ENCODE results near the gene LTO1. TPM values are rescaled to one million over a fixed set of nuclear protein-coding genes. Genes with fewer than 3 reads are reported as not detected.
A peak's percentile ranks its signal among the peaks of the same experiment; 100 is the strongest.

The LTO1 gene
- total RNA-seq, 1 donor from 2014 or later = 10.9 TPM

- no peak for DNase-seq
- intact Hi-C loops (cut with micrococcal nuclease) = loop anchor here (10.0 kb wide), 1 partner anchor 509 kb away; no protein-coding TSS in a partner anchor
- no peak for ATAC-seq
Observed at GRCh38 chr11:69685348-69685747, 10.2 kb upstream of the LTO1 start.

- intact Hi-C loops (cut with micrococcal nuclease) = loop anchor here (10.0 kb wide), 1 partner anchor 510 kb away; no protein-coding TSS in a partner anchor
Observed at GRCh38 chr11:69684651-69685050, 9.5 kb upstream of the LTO1 start.

GRCh38 chr11:69683764-69684333, 8.7 kb upstream of the LTO1 start:
- no peak for DNase-seq
- intact Hi-C loops (cut with micrococcal nuclease) = loop anchor here (10.0 kb wide), 1 partner anchor 511 kb away; no protein-coding TSS in a partner anchor
- no peak for ATAC-seq

More at GRCh38 chr11:69684651-69685050, 9.5 kb upstream of the LTO1 start:
- no peak for DNase-seq
- ATAC-seq = no peak

DNA sequence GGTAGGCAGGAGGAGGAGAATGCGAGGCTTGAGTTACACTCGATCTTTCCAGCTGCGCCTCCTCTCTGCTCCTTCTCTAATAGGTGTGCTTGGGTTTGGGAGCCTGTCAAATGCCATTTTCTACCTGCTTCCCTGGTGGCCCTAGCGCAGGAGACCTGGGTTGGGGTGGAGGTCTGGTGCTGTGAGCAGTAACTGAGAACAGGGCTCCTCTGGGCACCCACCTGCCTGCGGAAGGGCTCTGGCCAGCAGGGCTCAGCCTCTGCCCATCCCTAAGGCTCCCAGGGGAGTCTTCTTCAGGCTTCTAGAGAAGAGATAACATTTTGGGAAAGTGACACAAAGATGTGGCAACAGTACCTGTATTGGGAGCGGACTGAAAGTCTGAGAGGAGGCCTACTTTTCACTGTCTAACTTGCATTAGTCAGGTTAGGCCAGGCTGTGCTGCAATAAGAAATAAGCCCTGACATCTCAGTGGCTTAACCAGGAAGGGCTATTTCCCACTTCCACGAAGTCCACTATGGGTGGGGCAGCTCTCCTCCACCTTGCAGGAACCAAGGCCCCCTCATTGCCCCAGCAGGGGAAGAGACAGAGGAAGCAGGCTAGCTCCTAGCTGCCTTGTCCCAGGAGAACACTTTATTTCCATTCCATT, 7.7 kb upstream of the LTO1 start:
- intact Hi-C loops (cut with micrococcal nuclease) = loop anchor here (10.0 kb wide), 1 partner anchor 512 kb away; no protein-coding TSS in a partner anchor
- DNase-seq = no peak
- no peak for ATAC-seq

GRCh38 chr11:69682221-69682620, 7.1 kb upstream of the LTO1 start:
- intact Hi-C loops (cut with micrococcal nuclease) = loop anchor here (10.0 kb wide), 1 partner anchor 513 kb away; no protein-coding TSS in a partner anchor
- DNase-seq = no peak
- no peak for ATAC-seq

DNA sequence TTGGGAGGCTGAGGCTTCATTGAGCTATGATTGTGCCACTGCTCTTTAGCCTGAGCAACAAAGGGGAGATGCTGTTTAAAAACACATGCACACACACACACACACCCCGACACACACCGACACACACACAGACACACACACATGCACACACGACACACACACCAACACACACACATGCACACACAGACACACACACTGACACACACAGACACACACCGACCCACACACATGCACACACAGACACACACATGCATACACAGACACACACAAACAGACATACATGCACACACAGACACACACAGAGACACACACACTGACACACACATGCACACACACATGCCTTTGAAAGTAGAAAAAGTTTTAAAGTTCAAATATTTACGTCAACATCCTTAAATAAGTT, 5.5 kb upstream of the LTO1 start:
- no peak for ATAC-seq
- no peak for DNase-seq
- intact Hi-C loops (cut with micrococcal nuclease) = loop anchor here (10.0 kb wide), 1 partner anchor 514 kb away; no protein-coding TSS in a partner anchor

- DNase-seq = no peak
- intact Hi-C loops (cut with micrococcal nuclease) = no loop called here
- no peak for ATAC-seq
Observed at GRCh38 chr11:69677749-69678148, 2.6 kb upstream of the LTO1 start.

- ATAC-seq (peak; percentile 1), DNase-seq (peak; percentile 54)
- intact Hi-C loops (cut with micrococcal nuclease) = no loop called here
Observed at GRCh38 chr11:69674267-69674885, 777 bp downstream of the LTO1 start.

- ATAC-seq (no peak), DNase-seq (no peak)
- intact Hi-C loops (cut with micrococcal nuclease) = no loop called here
Observed at GRCh38 chr11:69671734-69672465, 3.3 kb downstream of the LTO1 start.

- intact Hi-C loops (cut with micrococcal nuclease) = no loop called here
- DNase-seq (peak; percentile 89), ATAC-seq (peak; percentile 76)
Observed at GRCh38 chr11:69670158-69670845, 4.9 kb downstream of the LTO1 start.

GRCh38 chr11:69669486-69669885, 5.7 kb downstream of the LTO1 start:
- ATAC-seq = no peak
- DNase-seq = peak; percentile 23
- intact Hi-C loops (cut with micrococcal nuclease) = no loop called here

DNA sequence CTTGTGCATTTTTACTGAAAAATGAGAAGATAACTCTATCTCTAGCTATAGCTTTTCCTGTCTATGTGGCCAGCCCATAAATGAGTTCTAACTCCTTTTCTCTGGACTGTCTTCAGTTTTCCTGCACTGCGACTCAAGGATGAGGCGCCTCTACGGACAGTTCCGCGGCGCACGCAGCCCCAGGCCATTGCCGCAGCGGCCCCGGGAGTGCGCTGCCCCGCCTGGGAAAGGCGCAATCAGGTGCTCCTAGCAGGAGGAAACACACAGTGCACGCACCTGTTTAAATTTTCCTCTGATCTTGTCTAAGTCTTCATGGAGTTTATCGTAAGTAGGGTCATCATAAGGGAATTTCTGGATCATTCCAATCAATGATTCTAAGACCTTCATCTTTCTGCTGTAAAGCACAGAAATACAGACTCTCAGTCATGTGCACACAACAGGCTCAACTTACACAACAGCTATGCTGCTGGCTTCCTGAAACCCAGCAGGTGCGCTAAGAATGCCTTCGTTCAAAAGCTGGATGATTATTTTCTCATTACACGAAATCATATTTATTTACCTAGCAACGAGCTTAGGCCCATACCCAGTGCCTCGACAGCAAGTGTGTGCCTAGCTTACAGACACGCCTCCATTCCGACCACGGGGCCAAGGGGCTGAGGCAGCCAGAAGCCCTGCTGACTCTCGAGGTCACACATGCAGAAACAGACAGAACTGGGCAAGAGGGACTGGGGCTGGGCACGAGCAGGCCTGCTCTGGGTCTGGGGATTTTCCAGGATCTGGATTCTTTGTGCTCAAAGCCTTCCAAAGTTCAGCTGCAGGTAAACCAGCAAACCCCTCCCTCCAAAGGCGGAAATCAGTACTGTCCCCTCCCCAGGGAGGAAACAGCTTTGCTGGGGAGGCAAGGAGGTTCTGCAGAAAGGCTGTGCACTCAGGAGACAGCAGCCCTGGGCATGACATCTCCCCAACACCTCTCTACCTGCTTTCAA, 7.2 kb downstream of the LTO1 start:
- intact Hi-C loops (cut with micrococcal nuclease) = no loop called here
- ATAC-seq (no peak), DNase-seq (no peak)

DNA sequence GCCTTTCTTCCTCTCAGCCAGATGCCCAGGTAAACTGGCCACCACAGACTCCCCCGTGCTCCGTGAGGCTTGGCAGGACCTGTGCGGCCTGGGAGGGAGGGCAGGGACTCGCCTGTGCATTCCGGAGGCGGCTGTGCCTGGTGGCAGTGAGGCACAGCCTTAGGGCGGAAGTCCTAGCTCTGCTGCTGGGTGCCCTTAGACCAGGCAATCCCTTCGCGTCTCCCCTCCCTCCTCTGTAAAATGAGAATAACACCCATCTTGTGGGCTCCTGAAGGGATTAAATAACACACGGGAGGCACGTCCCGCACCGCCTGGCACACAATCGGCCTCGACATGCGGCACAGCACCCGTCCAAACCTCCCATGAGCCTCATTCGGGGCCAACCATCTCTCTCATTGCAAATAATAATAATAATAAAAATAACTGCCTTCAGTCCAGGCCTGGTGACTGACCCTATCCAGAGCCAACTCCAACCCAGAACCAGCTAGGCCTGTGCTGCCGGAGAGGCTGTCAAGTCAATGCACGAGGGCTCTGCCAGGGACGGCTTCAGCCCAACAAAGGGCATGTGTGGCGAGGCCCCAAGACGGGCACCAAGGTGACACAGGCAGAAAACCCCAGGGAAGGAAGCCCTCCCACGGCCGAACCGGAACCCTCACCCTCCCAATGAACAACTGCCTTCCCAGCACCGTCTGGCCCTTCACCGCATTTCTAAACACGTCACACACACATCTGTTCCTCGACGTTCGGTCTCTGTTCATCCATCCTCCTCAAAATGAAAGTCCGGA, 8.2 kb downstream of the LTO1 start:
- peak; percentile 25 for DNase-seq
- intact Hi-C loops (cut with micrococcal nuclease) = no loop called here
- ATAC-seq = no peak

DNA sequence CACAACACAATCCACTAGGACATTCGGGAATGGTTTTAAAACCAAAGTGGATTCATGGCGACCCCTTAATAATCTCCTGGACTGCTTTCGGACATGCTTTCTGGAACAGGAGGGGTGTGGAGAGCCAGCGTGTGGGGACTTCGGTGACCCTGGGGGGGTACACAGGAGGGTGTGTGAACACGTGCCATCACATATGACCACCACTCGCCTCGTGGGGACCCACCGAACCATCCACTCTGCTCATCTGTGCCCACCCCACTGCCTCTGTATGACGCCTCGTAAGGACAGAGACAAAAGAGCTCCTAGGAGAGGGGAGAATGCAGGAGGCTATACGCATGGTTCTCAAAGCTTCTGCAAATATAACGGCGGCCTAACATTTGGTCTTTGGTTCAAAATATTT, 8.9 kb downstream of the LTO1 start:
- ATAC-seq (no peak), DNase-seq (no peak)
- intact Hi-C loops (cut with micrococcal nuclease) = no loop called here

GRCh38 chr11:69665669-69666068, 9.5 kb downstream of the LTO1 start:
- intact Hi-C loops (cut with micrococcal nuclease) = no loop called here
- ATAC-seq = no peak
- DNase-seq = no peak

GRCh38 chr11:69664901-69665300, 10.3 kb downstream of the LTO1 start:
- DNase-seq = no peak
- no peak for ATAC-seq
- intact Hi-C loops (cut with micrococcal nuclease) = no loop called here

- DNase-seq (no peak), ATAC-seq (no peak)
- intact Hi-C loops (cut with micrococcal nuclease) = no loop called here
Observed at GRCh38 chr11:69664103-69664775, 10.9 kb downstream of the LTO1 start.
